Measurements from ENCODE around the gene PPM1L.

The PPM1L gene

DNA sequence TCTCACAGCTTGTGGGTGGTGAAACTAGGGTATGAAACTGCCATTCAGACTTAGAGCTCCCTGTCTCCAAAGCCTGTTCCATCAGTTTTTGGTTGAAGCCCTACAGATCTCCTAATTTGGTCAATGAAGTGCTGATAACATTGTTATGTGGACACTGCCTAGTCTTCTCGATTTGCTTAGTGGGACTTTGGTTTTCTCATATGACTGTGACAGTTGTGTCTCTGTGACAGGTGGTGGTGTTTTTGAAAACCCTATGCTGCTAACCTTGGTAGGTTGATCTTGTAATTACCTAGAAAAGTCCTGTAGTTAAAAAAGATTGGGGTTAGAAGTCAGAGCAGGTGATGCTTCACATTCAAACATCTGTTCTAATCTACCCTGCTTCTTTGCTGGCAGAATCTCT is 9.2 kb downstream of the PPM1L start:
- DNase-seq: no peak

- DNase-seq: no peak
These were observed 12.0 kb downstream of the PPM1L start for GRCh38 chr3:160768031-160768430.

DNA sequence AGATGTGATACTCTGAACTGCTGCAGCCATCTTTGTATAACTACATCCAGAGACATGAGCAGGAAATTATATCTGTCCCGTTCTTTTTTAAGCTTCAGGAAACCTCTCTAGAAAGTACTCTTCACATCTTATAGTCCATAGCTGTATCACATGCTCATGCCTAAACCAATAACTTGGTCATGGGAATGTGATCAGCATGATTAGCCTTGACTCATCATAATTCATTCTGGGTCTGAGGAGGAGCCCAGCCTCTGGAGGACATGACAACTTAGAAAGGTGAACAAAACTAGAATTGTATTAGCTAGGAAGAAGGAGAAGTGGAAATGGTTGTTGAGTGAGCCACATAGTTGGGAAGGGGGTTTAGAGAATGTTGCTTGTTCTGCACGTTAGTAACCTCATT is 12.9 kb downstream of the PPM1L start:
- no peak for DNase-seq

DNA sequence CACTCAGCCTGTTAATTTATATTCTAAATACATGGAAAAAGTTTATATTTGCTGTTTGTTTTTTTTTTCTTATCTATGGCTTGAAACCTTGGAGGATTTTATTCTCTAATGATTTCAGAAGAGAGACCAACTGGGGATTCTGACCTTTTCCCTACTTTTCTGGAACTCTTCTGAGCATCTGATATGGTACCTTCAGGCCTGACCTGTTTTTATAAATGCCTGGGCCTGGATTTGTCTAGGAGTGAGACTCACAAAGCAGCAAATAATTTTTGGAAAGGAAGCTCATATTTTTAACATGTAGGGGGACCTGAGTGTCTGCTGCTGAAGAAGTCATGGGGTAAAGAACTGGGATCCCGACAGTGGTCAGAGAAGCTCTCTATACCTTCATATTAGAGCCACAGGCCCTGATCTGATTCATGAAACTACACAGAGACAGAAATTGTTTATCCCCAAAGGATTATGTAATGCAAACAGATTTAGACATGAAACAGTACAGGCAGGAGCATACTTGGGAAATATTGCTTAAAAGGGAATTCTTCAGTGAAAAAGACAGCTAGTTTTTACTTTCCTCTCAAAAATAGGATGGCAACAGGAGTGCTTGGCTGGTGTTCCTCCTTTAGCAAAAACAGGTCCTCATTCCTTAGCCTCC is 15.9 kb downstream of the PPM1L start:
- DNase-seq: no peak

DNA sequence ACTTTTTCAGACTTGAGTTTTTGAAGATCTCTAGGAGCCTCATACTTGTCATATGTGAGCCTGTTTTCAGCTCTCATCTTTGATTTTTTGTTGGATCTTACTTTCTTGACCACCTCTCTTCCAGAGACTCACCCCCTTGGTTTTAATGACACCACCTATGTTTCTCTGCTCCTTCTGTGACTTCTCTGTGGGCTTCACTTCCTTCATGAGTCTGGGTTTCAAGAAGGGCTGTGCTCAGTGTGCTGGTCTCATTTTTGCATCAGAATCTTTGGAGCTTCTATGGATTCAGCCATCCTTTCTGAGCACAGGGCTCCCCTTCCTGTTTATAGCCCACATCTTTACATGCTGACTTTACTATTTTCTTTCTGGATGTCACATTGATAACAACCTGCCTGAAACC is 17.7 kb downstream of the PPM1L start:
- DNase-seq: no peak

- DNase-seq: no peak
These were observed 18.1 kb downstream of the PPM1L start for GRCh38 chr3:160774172-160774571.

DNA sequence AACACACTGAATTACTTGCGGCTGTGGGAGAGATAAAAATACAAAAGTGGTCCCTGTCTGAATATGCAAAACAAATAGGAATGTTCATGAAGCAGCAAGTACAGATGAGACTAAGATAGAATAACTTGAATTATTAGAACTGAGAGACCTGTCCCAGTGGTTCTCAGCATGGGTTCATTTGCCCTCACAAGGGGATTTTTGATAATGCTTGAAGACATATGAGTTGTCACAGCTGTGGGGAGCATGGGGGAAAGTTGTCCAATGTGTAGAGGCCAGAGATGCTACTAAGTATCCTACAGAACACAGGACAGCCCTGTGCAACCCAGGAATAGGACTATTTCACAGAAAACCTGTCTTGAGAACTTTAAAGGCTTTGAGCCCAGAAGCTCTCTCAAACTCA is 22.4 kb downstream of the PPM1L start:
- no peak for DNase-seq

GRCh38 chr3:160779040-160779439 is 23.0 kb downstream of the PPM1L start:
- DNase-seq: no peak

DNA sequence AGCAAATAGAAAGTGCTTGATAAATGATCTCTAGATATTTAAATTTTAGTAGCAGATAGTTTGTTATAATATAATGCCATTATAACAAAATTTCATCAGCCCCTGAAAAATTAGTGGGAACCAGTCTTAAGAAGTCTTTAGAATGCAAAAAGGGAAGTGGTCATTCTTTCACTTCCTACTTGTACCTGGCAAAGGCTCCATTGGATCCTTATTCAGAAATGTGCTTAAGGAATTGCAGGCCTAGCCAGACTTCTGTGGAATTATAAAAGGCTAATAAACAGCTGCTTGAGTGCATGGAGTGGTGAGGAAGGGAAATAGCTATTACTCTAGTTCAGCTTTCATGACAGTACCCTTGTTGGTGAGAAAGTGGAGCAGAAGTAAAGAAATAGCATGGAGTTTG is 24.2 kb downstream of the PPM1L start:
- DNase-seq: no peak

GRCh38 chr3:160781402-160781801 is 25.4 kb downstream of the PPM1L start:
- no peak for DNase-seq

GRCh38 chr3:160781863-160782262 is 25.8 kb downstream of the PPM1L start:
- DNase-seq: no peak

GRCh38 chr3:160784853-160785252 is 28.8 kb downstream of the PPM1L start:
- DNase-seq: no peak

- DNase-seq: no peak
These were observed 34.7 kb downstream of the PPM1L start for GRCh38 chr3:160790726-160791125.

GRCh38 chr3:160792540-160792939 is 36.5 kb downstream of the PPM1L start:
- DNase-seq: no peak

DNA sequence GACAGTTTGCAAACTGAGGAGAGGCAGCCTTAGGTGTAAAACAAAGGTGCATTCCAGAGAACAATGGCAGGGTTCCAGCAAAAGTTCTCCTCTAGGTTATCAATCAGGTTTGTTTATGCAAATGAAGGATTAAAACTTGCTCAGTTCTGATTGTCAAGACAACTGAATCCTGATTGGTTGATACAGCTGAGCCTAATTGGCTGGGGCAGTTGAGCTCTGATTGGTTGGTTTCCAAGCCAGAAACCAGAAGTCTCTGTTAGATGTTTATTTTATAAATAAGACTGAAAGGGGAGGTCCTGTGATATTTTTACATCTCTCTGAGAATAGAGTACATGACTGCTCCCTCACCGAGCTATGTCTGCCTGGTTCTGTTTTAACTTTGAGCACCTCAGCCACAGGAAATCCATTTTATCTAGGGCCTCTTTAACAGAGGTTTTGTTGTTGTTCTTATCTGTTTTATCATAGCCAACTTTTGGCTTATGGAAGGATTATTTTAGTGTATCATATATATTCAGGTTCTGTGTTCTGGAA is 37.8 kb downstream of the PPM1L start:
- no peak for DNase-seq

GRCh38 chr3:160796089-160796812 is 40.2 kb downstream of the PPM1L start:
- no peak for DNase-seq

- DNase-seq: no peak
These were observed 40.8 kb downstream of the PPM1L start for GRCh38 chr3:160796813-160797164.

DNA sequence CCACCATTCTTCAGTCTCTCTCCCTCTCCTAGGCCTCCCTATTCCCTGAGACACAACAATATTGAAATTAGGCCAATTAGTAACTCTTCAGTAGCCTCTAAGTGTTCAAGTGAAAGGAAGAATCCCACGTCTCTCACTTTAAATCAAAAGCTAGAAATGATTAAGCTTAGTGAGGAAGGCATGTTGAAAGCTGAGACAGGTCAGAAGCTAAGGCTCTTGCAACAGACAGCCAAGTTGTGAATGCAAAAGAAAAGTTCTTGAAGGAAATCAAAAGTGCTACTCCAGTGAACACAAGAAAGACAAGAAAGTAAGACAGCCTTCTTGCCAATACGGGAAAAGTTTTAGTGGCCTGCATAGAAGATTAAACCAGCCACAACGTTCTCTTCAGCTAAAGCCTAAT is 41.3 kb downstream of the PPM1L start:
- no peak for DNase-seq

- DNase-seq: no peak
These were observed 45.5 kb downstream of the PPM1L start for GRCh38 chr3:160801386-160802118.

- no peak for DNase-seq
These were observed 48.7 kb downstream of the PPM1L start for GRCh38 chr3:160804762-160805161.

GRCh38 chr3:160806094-160806493 is 50.1 kb downstream of the PPM1L start:
- DNase-seq: no peak

- no peak for DNase-seq
These were observed 50.7 kb downstream of the PPM1L start for GRCh38 chr3:160806686-160807085.

DNA sequence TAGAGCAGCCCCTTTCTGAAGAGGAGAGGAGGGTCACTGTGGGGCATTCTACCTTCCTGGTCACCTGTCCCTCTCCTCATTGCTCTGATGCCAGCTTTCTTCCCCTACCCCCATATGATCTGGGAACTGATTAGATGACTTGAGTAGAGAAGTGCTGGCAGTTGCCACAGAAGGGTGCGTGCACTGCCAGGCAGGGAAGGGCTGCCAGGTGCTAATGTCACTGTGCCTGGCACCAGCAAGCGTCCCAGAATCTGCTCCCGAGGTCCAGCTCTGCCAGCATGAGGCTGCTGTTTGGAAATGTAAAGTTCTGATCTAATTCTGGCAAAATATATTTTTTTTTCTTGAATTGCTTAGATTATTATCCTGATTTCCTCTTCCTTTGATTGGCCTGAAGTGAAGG is 52.8 kb downstream of the PPM1L start:
- DNase-seq: no peak

GRCh38 chr3:160809453-160809852 is 53.4 kb downstream of the PPM1L start:
- no peak for DNase-seq

All from activated gamma-delta T cell treated with Interleukin-2 at 50 U/mL for 16 hours (primary cell).